Calu3 (cell line): Measurements from ENCODE around the gene PLB1. TPM values are rescaled to one million over a fixed set of nuclear protein-coding genes. Genes with fewer than 3 reads are reported as not detected.

ENCODE experiments used
- BruUV-seq: library from RNA; stranded (reverse); fragments of 400-500 nt; replicated peaks from 2 replicates; lab custom pipeline; 2021; lab: Mats Ljungman, UMichigan
- CTCF ChIA-PET: fragments of 300-600 bp; sonication (Branson Sonifier 250); formaldehyde crosslinking; loops from one replicate; lab custom pipeline; 2022; ENCODE audit warnings: antibody characterized with exemption; lab: Charles Lee
- DNase-seq: peaks from one replicate; pipeline ENCODE4 v3.0.0; 2022
- H3K27ac Mint-ChIP-seq: one replicate; pipeline ENCODE4 v1.8.0; 2022; ENCODE audit warnings: mixed read lengths; ENCODE audit not compliant: unreplicated experiment
- H3K27me3 Mint-ChIP-seq: one replicate; pipeline ENCODE4 v1.8.0; 2022; ENCODE audit warnings: mixed read lengths; ENCODE audit not compliant: unreplicated experiment
- H3K36me3 Mint-ChIP-seq: one replicate; pipeline ENCODE4 v1.8.0; 2022; ENCODE audit warnings: mild to moderate bottlenecking, moderate library complexity, mixed read lengths; ENCODE audit not compliant: insufficient read depth, unreplicated experiment
- H3K4me1 Mint-ChIP-seq: one replicate; pipeline ENCODE4 v1.8.0; 2022; ENCODE audit warnings: mild to moderate bottlenecking, low read depth, mixed read lengths; ENCODE audit not compliant: unreplicated experiment
- H3K4me3 Mint-ChIP-seq: one replicate; pipeline ENCODE4 v1.8.0; 2022; ENCODE audit warnings: mild to moderate bottlenecking, low read depth, moderate library complexity, mixed read lengths; ENCODE audit not compliant: unreplicated experiment
- H3K9me3 Mint-ChIP-seq: one replicate; pipeline ENCODE4 v1.8.0; 2022; ENCODE audit warnings: low read depth, mixed read lengths; ENCODE audit not compliant: unreplicated experiment
- CTCF ChIP-seq: fragments of 200-600 bp; IDR thresholded peaks from one replicate; pipeline ENCODE4 v1.8.0; 2022; ENCODE audit warnings: antibody characterized with exemption; ENCODE audit not compliant: unreplicated experiment
- intact Hi-C: fragments of 100-400 bp; cut with micrococcal nuclease; formaldehyde crosslinking; loops from one replicate; pipeline ENCODE4 v1.10.0; 2022; ENCODE audit not compliant: unreplicated experiment
- total RNA-seq: library from RNA; stranded (reverse); gene quantifications from 2 replicates; pipeline ENCODE4 v1.2.3, GENCODE V29; 2022

Gene PLB1
- total RNA-seq, 1 experiment from 2014 or later, result 1.6 TPM

DNA sequence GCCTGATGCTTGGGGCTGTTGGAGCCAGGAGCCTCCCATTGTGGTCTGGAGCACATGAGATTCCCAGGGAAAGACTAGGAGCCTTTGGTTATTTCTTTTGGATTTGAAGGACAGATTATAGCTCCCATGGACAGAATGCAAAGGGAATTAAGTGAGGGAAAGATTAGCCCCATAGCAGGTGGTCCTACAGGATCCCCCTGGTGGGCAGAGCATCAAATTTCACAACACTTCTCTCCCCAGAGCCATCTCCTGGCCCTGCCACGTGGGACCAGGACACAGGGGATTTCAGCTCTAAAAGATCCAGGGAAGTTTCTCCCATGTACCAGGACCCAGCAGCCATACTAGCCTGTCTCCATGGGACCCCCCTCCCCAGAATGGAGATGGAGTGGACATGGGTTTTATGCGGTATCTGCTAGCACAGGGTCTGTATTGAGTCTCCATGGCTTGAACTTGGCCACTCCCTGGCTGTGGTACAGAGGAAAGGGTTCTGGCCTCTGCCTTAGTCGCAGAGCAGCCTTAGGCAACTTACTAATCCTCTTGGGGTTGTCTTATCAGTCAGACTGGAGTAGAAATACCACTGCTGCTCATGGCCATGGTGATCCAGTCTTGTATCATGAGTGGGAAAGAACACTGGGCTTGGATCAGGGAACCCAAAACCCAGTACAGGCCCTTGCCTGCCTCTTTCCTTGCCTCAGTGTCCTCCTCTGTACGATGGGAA, 6.8 kb upstream of the PLB1 start:
- no peaks in the 10 kb centered on the region for H3K9me3 Mint-ChIP-seq
- TF ChIP-seq CTCF, result no peak
- H3K36me3 Mint-ChIP-seq, result no peaks in the 10 kb centered on the region
- H3K27ac Mint-ChIP-seq, result no peak overlapping the region
- H3K4me3 Mint-ChIP-seq, result no peak overlapping the region
- BruUV-seq, result no TSS peak
- no peaks in the 10 kb centered on the region for H3K4me1 Mint-ChIP-seq
- H3K27me3 Mint-ChIP-seq, result peaks cover 41% of the 10 kb centered on the region
- no peak for DNase-seq
- intact Hi-C loops, result no loop called here
- CTCF ChIA-PET, result no interaction called here

GRCh38 chr2:28490558-28490957, 5.3 kb upstream of the PLB1 start:
- CTCF ChIA-PET, result no interaction called here
- TF ChIP-seq CTCF, result no peak
- Mint-ChIP-seq H3K36me3 (no peaks in the 10 kb centered on the region), H3K4me1 (no peaks in the 10 kb centered on the region), H3K27ac (no peak overlapping the region), H3K27me3 (peaks cover 43% of the 10 kb centered on the region), H3K4me3 (no peak overlapping the region), H3K9me3 (no peaks in the 10 kb centered on the region)
- BruUV-seq, result no TSS peak
- intact Hi-C loops, result no loop called here
- no peak for DNase-seq

GRCh38 chr2:28492282-28492681, 3.6 kb upstream of the PLB1 start:
- TF ChIP-seq CTCF, result no peak
- no TSS peak for BruUV-seq
- Mint-ChIP-seq H3K27ac (no peak overlapping the region), H3K9me3 (no peaks in the 10 kb centered on the region), H3K36me3 (no peaks in the 10 kb centered on the region), H3K4me3 (no peak overlapping the region), H3K27me3 (peaks cover 43% of the 10 kb centered on the region), H3K4me1 (no peaks in the 10 kb centered on the region)
- DNase-seq, result no peak
- CTCF ChIA-PET, result interaction anchor here (0.7 kb wide), 1 partner anchor 23 kb away, joined by 3 read pairs; no protein-coding TSS in a partner anchor
- intact Hi-C loops, result no loop called here

- Mint-ChIP-seq H3K36me3 (no peaks in the 10 kb centered on the region), H3K4me3 (no peak overlapping the region), H3K4me1 (no peaks in the 10 kb centered on the region), H3K27me3 (peaks cover 40% of the 10 kb centered on the region), H3K27ac (no peak overlapping the region), H3K9me3 (no peaks in the 10 kb centered on the region)
- TF ChIP-seq CTCF, result no peak
- no TSS peak for BruUV-seq
- CTCF ChIA-PET, result no interaction called here
- intact Hi-C loops, result no loop called here
- no peak for DNase-seq
These were observed 2.2 kb upstream of the PLB1 start for GRCh38 chr2:28493636-28494035.
